ENCODE data around the gene TMEM198.

- TF ChIP-seq FOXM1 (IDR thresholded peaks at IDR 0.05; ENCODE audit: borderline replicate concordance), result no peak
- TF ChIP-seq BHLHE40 (IDR thresholded peaks at IDR 0.05; ENCODE audit: borderline replicate concordance), result no peak
- TF ChIP-seq, protein P1, sequence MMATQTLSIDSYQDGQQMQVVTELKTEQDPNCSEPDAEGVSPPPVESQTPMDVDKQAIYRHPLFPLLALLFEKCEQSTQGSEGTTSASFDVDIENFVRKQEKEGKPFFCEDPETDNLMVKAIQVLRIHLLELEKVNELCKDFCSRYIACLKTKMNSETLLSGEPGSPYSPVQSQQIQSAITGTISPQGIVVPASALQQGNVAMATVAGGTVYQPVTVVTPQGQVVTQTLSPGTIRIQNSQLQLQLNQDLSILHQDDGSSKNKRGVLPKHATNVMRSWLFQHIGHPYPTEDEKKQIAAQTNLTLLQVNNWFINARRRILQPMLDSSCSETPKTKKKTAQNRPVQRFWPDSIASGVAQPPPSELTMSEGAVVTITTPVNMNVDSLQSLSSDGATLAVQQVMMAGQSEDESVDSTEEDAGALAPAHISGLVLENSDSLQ (IDR thresholded peaks at IDR 0.05), result peak; percentile 62
- TF ChIP-seq ZNF384 (IDR thresholded peaks at IDR 0.05), result no peak
- no peak for TF ChIP-seq FOXA1 (IDR thresholded peaks at IDR 0.05)
These were observed 44.8 kb upstream of the TMEM198 start for GRCh38 chr2:219499058-219499307.

All from HEK293T (cell line).